Aorta (tissue), 5 donors: ENCODE measurements around the gene WNT7B. TPM values are rescaled to one million over a fixed set of nuclear protein-coding genes. Genes with fewer than 3 reads are reported as not detected.

Experiments
- ATAC-seq: fragments of 200-7000 bp; cut with Tn5 transposase; one replicate; pipeline ENCODE4 v1.9.1; 2022; ENCODE audit warnings: moderate library complexity; ENCODE audit not compliant: low FRiP score
- DNase-seq, 2 donors: peaks; one replicate each; pipeline ENCODE4 v3.0.0-alpha.2; 2020
- H3K27ac ChIP-seq, 2 donors: one replicate each; pipeline ENCODE4 v1.5.1; 2013; ENCODE audit warnings: low read length in 2 of 2, mild to moderate bottlenecking in 2 of 2, moderate library complexity in 2 of 2, control low read depth in 1 of 2, inconsistent platforms in 1 of 2, low read depth in 1 of 2
- H3K27me3 ChIP-seq, 2 donors: one replicate each; pipeline ENCODE4 v1.6.1; 2013; ENCODE audit warnings: control low read depth in 1 of 2, low read length in 1 of 2, mild to moderate bottlenecking in 1 of 2, moderate library complexity in 1 of 2; ENCODE audit not compliant: insufficient read depth in 2 of 2, control insufficient read depth in 1 of 2
- H3K36me3 ChIP-seq, 2 donors: one replicate each; pipeline ENCODE4 v1.6.1; 2013; ENCODE audit warnings: control low read depth in 1 of 2, low read length in 1 of 2, mild to moderate bottlenecking in 1 of 2; ENCODE audit not compliant: insufficient read depth in 2 of 2, control insufficient read depth in 1 of 2
- H3K4me1 ChIP-seq, 2 donors: one replicate each; pipeline ENCODE4 v1.6.1; 2013; ENCODE audit warnings: low read length in 2 of 2, control low read depth in 1 of 2, mild to moderate bottlenecking in 1 of 2, moderate library complexity in 1 of 2; ENCODE audit not compliant: insufficient read depth in 2 of 2, control insufficient read depth in 1 of 2
- H3K4me3 ChIP-seq, 2 donors: one replicate each; pipeline ENCODE4 v1.5.1; 2013; ENCODE audit warnings: low read length in 2 of 2, control low read depth in 1 of 2, mild to moderate bottlenecking in 1 of 2
- H3K9me3 ChIP-seq: one replicate; pipeline ENCODE4 v1.6.1; 2013; ENCODE audit warnings: mild to moderate bottlenecking, low read length; ENCODE audit not compliant: control insufficient read depth
- WGBS, 2 donors: extraction: QIAGEN DNeasy Blood & Tissue Kit; methylation state at CpG; one replicate each; pipeline ENCODE4 v1.1.7; 2013; 5-methylcytosine and 5-hydroxymethylcytosine counted together
- intact Hi-C, 2 donors: fragments of 100-400 bp; cut with DNase I; formaldehyde crosslinking; loops; one replicate each; pipeline versions ENCODE4 v1.14.2 to v1.15.0; 2022
- polyA plus RNA-seq, 2 donors: library from polyadenylated mRNA; stranded (reverse); fragments of 200-250 nt; gene quantifications; one replicate each; pipeline ENCODE4 v1.2.3, GENCODE V29; 2013
- total RNA-seq, 2 donors: library from RNA; stranded (reverse); fragmentation: NEBNext Ultra II Directional; extraction: Animal tissue kit (Norgen Biotek cat#: 25700); gene quantifications; one replicate each; pipeline ENCODE4 v1.2.1, GENCODE V29; 2021
- donor health status: healthy with polysubstance abuse.
- donor health status: Bipolar disorder and iron deficiency.
- donor health status: DM: no; HTN: no; CAD: no.
- donor health status: DM: no; HTN: no; CAD: no.
- donor health status: DM: yes; HTN: yes; CAD: no.

The WNT7B gene
- total and polyA plus RNA-seq, 4 donors = not detected

DNA sequence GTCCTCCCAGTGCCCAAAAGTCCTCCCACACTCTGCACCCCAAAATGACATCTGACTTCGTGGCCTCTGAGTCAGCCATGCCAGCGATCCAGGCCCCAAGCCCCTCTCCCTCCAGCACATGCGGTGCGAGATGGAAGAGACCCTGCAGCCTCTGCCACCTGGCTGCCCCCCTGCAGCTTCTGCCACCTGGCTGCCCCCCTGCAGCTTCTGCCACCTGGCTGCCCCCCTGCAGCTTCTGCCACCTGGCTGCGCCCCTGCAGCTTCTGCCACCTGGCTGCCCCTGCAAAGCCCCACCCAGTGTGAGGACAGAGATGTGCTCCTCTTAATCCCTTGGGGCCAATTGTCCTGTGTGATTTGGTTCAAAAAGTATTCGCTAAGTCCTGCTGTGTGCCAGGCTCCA lies 68.0 kb downstream of the WNT7B start:
- 91 to 93% methylated on average over 5 to 6 of the region's 6 CpGs for WGBS, 2 donors

DNA sequence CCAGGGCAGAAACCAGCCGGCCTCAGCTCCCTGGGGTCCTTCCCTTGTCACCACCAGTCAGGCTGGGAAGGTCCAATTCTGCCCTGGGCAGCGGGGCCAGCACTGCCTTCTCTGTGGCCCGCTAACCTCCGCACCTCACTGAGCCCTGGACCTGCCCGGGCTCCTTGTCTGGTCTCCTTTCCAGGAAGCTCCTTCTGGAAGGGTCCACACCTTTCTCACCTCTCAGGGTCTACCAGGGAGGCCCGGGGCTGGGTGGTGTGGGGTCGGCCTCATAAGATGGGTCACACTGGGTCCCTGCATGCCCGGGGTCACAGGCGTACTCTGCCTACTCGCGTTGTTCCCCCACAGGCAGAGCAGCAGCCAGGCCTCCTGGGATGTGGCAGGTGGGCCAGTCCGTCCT lies 69.0 kb downstream of the WNT7B start:
- no peak overlapping the region for H3K27ac ChIP-seq
- H3K27me3 ChIP-seq = no peaks in the 10 kb centered on the region
- no peak overlapping the region for H3K4me3 ChIP-seq
- no peaks in the 10 kb centered on the region for H3K9me3 ChIP-seq
- intact Hi-C loops = no loop called here
- H3K4me1 ChIP-seq = no peaks in the 10 kb centered on the region
- 92 to 96% methylated on average over 11 to 12 of the region's 12 CpGs for WGBS, 2 donors
- ATAC-seq (no peak), DNase-seq (no peak)
- H3K36me3 ChIP-seq = no peaks in the 10 kb centered on the region

More for the DNA sequence above, 68.0 kb downstream of the WNT7B start:
- H3K9me3 ChIP-seq = no peaks in the 10 kb centered on the region
- no peaks in the 10 kb centered on the region for H3K27me3 ChIP-seq
- H3K4me1 ChIP-seq = no peaks in the 10 kb centered on the region
- H3K4me3 ChIP-seq = no peak overlapping the region
- ATAC-seq (no peak), DNase-seq (no peak)
- H3K27ac ChIP-seq = no peak overlapping the region
- H3K36me3 ChIP-seq = no peaks in the 10 kb centered on the region
- intact Hi-C loops = no loop called here

DNA sequence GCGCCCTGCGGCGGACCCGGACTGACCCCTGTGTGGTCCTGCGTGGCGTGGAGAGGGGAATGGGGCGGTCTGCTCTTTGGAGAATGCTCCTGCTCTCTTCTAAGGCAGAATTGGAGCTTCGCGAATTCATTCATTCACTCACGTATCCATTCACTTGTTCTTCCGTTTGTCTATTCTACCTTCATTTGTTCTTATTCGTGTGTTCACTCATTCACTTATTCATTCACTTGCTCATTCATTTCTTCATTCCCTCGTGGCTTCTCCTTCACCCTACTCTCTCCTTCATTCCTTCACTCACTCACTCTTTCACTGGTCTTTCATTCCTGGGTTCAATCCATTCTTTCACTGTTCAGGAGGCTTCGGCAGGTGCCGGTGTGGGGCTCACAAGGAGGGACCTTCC lies 69.6 kb downstream of the WNT7B start:
- no peaks in the 10 kb centered on the region for H3K36me3 ChIP-seq
- DNase-seq (no peak), ATAC-seq (no peak)
- H3K4me1 ChIP-seq = no peaks in the 10 kb centered on the region
- H3K9me3 ChIP-seq = no peaks in the 10 kb centered on the region
- intact Hi-C loops = no loop called here
- H3K27me3 ChIP-seq = no peaks in the 10 kb centered on the region
- no peak overlapping the region for H3K27ac ChIP-seq
- 95 to 96% methylated on average over 15 of the region's 15 CpGs for WGBS, 2 donors
- H3K4me3 ChIP-seq = no peak overlapping the region

DNA sequence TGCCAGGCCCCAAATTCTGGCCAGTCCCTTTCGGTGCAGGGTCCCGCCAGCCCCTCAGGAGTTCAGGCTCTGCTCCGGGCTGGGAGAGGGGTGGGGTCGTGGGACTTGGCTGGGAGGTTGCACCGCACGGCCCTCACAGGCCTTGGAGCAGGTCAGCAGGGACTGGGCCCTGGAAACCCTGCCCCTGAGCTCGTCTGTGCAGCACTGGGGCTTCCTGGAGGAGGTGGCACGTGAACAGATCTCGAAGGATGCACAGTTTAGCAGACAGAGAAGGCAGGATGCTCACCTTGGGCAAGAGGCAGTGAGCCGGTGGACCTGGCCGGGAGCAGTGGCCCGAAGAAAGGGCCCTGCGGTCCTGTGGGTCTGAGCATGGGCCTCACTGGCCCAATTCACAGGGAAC lies 70.0 kb downstream of the WNT7B start:
- Histone ChIP-seq H3K27me3 (no peaks in the 10 kb centered on the region), H3K4me3 (no peak overlapping the region), H3K36me3 (no peaks in the 10 kb centered on the region), H3K27ac (no peak overlapping the region), H3K4me1 (no peaks in the 10 kb centered on the region), H3K9me3 (no peaks in the 10 kb centered on the region)
- ATAC-seq = no peak
- DNase-seq = no peak
- WGBS, 2 donors = 93 to 96% methylated on average over 13 of the region's 13 CpGs
- intact Hi-C loops = no loop called here

DNA sequence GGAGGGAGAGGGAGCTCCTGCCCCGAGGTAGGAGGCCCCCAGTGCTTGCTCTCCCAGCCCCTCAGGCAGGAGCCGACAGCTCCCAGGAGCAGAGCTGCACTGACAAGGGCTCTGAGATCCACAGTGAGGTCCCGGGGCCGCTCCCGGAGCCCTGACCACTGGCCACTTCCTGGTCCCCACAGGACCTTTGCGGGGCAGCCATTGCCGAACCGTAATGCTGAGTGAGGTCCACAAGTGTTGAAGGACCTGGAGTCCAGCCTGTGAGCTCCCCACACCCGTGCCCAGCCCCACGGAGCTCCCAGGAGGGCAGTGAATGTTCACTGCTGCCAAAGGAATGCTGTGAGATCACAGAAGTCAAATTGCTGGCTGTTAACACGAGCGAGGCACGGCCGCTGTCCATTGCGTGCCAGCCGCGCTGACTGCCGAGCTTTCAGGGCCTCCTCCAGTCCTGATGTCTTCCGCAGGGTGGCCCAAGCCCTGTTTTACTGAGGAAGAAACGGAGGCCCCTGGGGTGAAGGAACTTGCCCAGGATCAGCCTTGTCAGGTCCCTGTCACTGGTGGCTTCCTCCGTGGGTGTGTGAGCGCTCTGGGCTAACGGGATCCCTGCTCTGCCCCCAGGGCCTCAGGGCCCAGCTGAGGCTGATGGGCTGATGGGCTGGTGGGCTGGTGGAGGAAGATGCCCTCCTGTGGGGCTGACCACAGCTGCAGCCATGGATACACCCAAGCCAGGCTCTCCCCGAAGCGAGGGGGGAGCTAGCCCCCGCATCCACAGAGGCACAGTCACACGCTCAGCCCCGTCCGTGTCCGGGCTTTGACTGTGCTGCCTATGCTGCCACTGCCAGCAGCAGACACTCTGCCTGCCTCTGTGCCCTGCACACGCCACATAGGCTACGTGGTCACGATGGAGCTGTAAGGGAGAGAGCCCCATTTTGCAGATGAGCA lies 70.8 kb downstream of the WNT7B start:
- intact Hi-C loops = no loop called here
- DNase-seq = peak; percentile 67 to 88
- WGBS, 2 donors = 28 to 30% methylated on average over 32 to 33 of the region's 33 CpGs
- Histone ChIP-seq H3K27me3 (no peaks in the 10 kb centered on the region), H3K4me3 (no peak overlapping the region), H3K4me1 (no peaks in the 10 kb centered on the region), H3K36me3 (no peaks in the 10 kb centered on the region), H3K27ac (no peak overlapping the region), H3K9me3 (no peaks in the 10 kb centered on the region)
- ATAC-seq = peak; percentile 37

DNA sequence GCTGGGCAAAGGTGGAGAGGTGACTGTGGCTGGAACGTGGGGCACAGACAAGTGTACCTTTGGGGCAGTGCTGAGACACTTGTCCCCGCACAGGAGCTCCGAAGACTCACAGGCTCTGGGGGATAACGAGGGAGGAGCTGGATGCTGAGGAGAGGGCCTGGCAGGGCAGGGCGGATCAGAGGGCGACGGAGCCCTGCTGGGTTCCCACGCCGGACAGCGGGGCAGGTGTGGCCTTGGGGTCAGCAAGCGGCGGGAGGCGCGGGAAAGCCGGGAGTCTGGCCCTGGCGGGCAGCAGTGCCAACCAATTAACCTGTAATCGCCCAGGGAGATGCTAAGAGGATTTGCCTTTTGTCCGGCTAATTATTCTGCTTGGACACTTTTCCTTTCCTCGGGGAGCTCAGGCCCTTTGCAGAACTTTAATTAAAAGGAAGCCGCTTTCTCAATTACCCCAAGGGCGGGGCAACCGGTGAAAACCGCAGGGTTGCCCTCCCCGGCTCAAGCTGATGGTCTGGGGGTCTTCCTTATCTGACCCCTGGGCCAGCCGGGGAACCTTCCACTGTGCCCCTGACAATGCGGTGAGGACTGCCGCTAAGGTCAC lies 71.5 kb downstream of the WNT7B start:
- no peaks in the 10 kb centered on the region for H3K9me3 ChIP-seq
- intact Hi-C loops = no loop called here
- no peak overlapping the region for H3K4me3 ChIP-seq
- no peaks in the 10 kb centered on the region for H3K4me1 ChIP-seq
- ATAC-seq = no peak
- WGBS, 2 donors = 89 to 90% methylated on average over 27 of the region's 27 CpGs
- no peak for DNase-seq
- H3K27me3 ChIP-seq = no peaks in the 10 kb centered on the region
- no peak overlapping the region for H3K27ac ChIP-seq
- no peaks in the 10 kb centered on the region for H3K36me3 ChIP-seq

DNA sequence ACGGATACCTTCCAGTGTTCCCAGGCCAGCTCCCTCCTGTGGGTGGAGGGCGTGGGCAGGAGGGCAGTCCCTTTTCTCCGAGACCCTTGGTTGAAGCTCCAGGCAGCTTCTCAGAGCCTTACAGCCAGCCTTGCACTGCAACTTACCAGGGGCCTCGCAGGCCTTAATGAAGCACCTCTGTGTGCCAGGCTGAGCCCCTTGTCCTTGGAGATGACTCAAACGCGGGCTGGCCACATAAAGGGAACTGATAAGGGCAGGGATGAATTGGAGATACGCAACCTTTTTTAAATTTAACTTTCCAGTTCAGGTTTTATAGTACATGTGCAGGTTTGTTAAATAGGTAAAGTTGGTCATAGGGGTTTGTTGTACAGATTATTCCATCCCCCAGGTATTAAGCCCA lies 72.7 kb downstream of the WNT7B start:
- H3K4me1 ChIP-seq = no peaks in the 10 kb centered on the region
- H3K27ac ChIP-seq = no peak overlapping the region
- no peaks in the 10 kb centered on the region for H3K9me3 ChIP-seq
- no peak overlapping the region for H3K4me3 ChIP-seq
- no peaks in the 10 kb centered on the region for H3K36me3 ChIP-seq
- intact Hi-C loops = no loop called here
- ATAC-seq = no peak
- no peak for DNase-seq
- WGBS, 2 donors = 90 to 96% methylated on average over 7 of the region's 7 CpGs
- no peaks in the 10 kb centered on the region for H3K27me3 ChIP-seq

DNA sequence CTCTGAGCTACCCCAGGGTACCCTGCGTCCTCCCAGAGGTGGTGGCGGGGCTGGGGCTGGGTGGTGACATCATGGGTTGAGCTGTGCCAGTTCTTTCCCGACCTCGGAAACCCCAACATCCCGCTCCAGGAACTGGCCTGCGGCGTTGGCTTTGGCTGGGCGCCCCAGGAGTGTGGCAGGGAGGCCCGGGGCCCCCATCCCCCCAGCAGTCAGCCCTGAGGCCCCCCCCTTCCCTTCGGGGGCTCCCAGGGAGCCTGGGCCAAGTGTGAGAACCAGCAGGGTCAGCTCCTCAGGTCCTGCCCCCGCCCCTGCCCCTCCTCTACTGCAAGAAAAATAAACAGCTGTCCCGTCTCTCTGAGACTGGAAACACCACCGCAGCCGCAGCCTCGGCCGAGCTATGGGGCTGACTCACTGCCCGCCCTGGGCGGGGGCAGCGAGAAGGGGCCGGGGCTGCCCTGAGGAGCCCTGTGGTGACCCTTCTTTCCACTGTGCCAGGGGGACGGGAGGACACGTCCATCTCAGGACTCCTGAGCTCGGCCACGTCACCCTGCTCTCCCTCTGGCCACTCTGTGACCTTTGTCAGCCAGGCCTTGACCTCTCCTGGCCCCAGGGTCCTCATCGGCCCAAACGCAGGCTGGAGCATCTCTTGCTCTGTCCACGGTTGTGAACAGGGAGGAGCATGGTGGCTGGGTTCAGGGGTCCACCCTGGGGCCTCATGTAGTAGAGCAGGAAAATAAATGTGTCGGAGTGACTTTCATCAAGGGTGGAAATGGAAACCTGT lies 73.4 kb downstream of the WNT7B start:
- no peaks in the 10 kb centered on the region for H3K4me1 ChIP-seq
- H3K9me3 ChIP-seq = no peaks in the 10 kb centered on the region
- intact Hi-C loops = no loop called here
- H3K27ac ChIP-seq = no peak overlapping the region
- DNase-seq = peak; percentile 70 to 85
- WGBS, 2 donors = 7% methylated on average over 24 to 28 of the region's 28 CpGs
- no peaks in the 10 kb centered on the region for H3K27me3 ChIP-seq
- no peak overlapping the region for H3K4me3 ChIP-seq
- H3K36me3 ChIP-seq = no peaks in the 10 kb centered on the region
- ATAC-seq = peak; percentile 65
